ENCODE measurements around the gene NSFL1C.

The NSFL1C gene

GRCh38 chr20:1468117-1468624 is 1.5 kb upstream of the NSFL1C start:
- in situ Hi-C loops (cut with MboI; ENCODE audit: low sequenced_read_pairs, unreplicated experiment) = no loop called here

GRCh38 chr20:1467355-1468116 is 887 bp upstream of the NSFL1C start:
- no peak for TF ChIP-seq CTCF (IDR thresholded peaks at IDR 0.05; ENCODE audit: borderline replicate concordance, control extremely low read depth, extremely low read depth, insufficient read depth, missing control alignments)
- in situ Hi-C loops (cut with MboI; ENCODE audit: low sequenced_read_pairs, unreplicated experiment) = no loop called here
- peak; percentile 28 for DNase-seq (ENCODE audit: low spot score)

More at GRCh38 chr20:1468117-1468624, 1.5 kb upstream of the NSFL1C start:
- no peak for TF ChIP-seq CTCF (IDR thresholded peaks at IDR 0.05; ENCODE audit: borderline replicate concordance, control extremely low read depth, extremely low read depth, insufficient read depth, missing control alignments)
- DNase-seq (ENCODE audit: low spot score) = no peak

GRCh38 chr20:1467082-1467354 is 369 bp upstream of the NSFL1C start:
- no peak for TF ChIP-seq CTCF (IDR thresholded peaks at IDR 0.05; ENCODE audit: borderline replicate concordance, control extremely low read depth, extremely low read depth, insufficient read depth, missing control alignments)
- no peak for DNase-seq (ENCODE audit: low spot score)
- in situ Hi-C loops (cut with MboI; ENCODE audit: low sequenced_read_pairs, unreplicated experiment) = no loop called here

- in situ Hi-C loops (cut with MboI; ENCODE audit: low sequenced_read_pairs, unreplicated experiment) = no loop called here
- TF ChIP-seq CTCF (IDR thresholded peaks at IDR 0.05; ENCODE audit: borderline replicate concordance, control extremely low read depth, extremely low read depth, insufficient read depth, missing control alignments) = no peak
- DNase-seq (ENCODE audit: low spot score) = no peak
These were observed 1.0 kb downstream of the NSFL1C start for GRCh38 chr20:1465470-1466210.

- no peak for DNase-seq (ENCODE audit: low spot score)
- in situ Hi-C loops (cut with MboI; ENCODE audit: low sequenced_read_pairs, unreplicated experiment) = no loop called here
- no peak for TF ChIP-seq CTCF (IDR thresholded peaks at IDR 0.05; ENCODE audit: borderline replicate concordance, control extremely low read depth, extremely low read depth, insufficient read depth, missing control alignments)
These were observed 2.6 kb downstream of the NSFL1C start for GRCh38 chr20:1463971-1464570.

- no peak for TF ChIP-seq CTCF (IDR thresholded peaks at IDR 0.05; ENCODE audit: borderline replicate concordance, control extremely low read depth, extremely low read depth, insufficient read depth, missing control alignments)
- DNase-seq (ENCODE audit: low spot score) = no peak
- in situ Hi-C loops (cut with MboI; ENCODE audit: low sequenced_read_pairs, unreplicated experiment) = no loop called here
These were observed 3.8 kb downstream of the NSFL1C start for GRCh38 chr20:1462834-1463233.

All from GM13976 (cell line).